Mesenteric fat pad (tissue), 1 donor: ENCODE results near the gene CCDC183. TPM values are rescaled to one million over a fixed set of nuclear protein-coding genes. Genes with fewer than 3 reads are reported as not detected.
"Not testable (repeated sequence)": the region's sequence is repeated elsewhere in the genome, so short reads cannot be mapped to it uniquely, and the experiment has no call there.

Experiments
- DNase-seq: peaks from one replicate; pipeline ENCODE4 v3.0.0-alpha.2; 2020; ENCODE audit warnings: low spot score
- total RNA-seq: library from RNA; stranded (reverse); fragmentation: NEBNext Ultra II Directional; extraction: Animal tissue kit (Norgen Biotek cat#: 25700); gene quantifications from one replicate; pipeline ENCODE4 v1.2.1, GENCODE V29; 2021
- donor health status: DM: yes; HTN: yes; CAD: no.

Gene CCDC183
- total RNA-seq, 1 donor from 2014 or later = 0.71 TPM

DNA sequence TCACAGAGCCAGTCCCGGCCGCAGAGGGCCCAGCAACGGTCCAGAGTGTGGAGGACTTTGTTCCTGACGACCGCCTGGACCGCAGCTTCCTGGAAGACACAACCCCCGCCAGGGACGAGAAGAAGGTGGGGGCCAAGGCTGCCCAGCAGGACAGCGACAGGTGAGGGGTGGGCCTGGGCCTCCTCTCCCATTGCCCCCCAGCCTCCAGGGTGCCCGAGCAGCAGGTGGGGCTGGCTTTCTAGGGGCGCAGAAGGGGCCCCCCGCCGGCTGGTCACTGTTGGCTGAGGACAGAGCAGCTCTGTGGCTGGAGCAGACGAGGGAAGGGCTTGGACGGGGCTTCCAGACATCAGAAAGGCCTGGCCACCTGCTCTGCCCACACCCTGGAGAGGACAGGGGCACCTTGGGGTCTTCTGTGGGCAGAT, 41.7 kb downstream of the CCDC183 start:
- not testable (repeated sequence) for DNase-seq

DNA sequence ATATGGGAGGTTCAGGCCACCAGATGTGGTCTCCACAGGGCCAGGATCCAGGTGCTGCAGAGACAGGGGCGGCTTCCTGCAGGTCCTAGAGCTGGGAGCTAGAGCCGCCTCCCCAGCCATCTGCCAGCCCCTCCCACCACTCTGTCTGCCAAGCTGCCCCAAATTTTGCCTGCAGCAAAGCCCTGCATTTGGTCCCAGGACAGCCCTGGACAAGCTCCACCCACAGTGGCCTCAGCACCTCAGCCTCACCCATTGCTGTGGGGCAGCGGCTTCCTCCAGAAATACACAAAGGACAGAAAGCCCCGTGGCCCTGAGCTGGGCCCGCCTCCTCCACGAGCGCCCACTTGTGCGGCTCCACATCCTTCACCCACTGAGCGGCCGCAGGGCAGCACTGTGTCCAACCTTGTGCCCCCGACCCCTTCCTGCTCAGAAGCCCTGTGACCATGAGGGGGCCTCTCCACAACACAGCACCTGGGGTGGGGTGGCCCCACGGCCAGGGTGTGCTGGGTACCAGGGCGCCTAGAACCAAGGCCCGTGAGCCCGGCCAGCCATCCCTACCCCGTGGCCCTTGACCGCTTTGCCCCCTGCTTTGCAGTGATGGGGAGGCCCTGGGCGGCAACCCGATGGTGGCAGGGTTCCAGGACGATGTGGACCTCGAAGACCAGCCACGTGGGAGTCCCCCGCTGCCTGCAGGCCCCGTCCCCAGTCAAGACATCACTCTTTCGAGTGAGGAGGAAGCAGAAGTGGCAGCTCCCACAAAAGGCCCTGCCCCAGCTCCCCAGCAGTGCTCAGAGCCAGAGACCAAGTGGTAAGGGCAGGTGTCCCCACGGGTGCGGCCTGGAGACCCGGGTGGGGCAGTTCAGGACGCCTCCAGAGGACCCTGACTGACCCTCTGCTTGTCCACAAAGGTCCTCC, 42.4 kb downstream of the CCDC183 start:
- DNase-seq = no peak

DNA sequence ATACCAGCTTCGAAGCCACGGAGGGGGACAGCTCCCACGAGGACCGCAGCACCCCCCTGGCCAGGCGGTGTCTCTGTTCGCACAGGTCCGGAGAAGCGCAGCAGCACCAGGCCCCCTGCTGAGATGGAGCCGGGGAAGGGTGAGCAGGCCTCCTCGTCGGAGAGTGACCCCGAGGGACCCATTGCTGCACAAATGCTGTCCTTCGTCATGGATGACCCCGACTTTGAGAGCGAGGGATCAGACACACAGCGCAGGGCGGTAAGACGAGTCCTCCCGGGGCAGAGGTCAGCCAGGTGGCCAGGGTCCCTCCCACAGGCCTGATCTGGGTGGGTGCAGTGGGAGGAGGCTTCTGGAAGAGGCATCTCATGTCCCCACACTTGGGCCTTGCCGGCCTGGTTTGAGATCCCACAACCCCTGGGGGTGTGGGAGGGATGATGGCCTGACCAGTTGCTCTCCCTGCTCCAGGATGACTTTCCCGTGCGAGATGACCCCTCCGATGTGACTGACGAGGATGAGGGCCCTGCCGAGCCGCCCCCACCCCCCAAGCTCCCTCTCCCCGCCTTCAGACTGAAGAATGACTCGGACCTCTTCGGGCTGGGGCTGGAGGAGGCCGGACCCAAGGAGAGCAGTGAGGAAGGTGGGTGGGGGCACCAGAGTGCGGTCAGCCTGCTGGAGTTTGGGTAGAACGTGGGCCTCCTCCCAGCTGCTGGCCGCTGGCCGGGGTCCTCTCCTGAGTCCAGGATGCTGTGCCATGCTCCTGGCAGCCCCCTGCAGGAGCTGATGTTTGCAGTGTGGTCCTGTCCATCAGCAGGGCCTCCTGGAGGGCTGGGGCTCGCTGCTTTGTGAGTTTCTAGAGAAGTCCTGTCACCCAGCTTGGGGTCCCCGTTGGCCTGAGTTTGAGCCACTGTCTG, 43.3 kb downstream of the CCDC183 start:
- DNase-seq = no peak

DNA sequence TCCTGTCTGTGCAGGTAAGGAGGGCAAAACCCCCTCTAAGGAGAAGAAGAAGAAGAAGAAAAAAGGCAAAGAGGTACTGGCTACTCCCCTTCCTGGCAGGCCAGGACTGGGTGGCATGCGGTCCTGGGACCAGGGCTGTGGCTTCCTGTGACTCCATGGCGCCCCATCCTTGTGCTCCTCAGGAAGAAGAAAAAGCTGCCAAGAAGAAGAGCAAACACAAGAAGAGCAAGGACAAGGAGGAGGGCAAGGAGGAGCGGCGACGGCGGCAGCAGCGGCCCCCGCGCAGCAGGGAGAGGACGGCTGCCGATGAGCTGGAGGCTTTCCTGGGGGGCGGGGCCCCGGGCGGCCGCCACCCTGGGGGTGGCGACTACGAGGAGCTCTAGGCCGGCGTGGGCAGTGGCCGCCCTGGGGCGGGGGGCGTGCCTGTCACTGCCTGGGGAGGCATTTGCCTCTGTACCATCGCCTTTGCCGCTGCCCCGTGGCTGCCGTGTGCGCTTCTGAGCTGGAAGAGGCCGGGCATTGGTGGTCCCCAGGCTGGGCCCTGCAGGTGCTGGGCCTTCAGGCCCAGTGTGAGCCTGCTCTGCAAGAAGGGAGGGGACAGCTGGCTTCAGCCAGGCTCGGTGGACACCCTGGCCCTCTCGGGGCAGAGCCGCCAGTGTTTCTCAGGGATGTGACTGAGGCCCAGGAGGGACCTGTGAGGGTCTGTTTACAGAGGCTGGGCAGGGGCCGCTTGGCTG, 44.2 kb downstream of the CCDC183 start:
- no peak for DNase-seq

DNA sequence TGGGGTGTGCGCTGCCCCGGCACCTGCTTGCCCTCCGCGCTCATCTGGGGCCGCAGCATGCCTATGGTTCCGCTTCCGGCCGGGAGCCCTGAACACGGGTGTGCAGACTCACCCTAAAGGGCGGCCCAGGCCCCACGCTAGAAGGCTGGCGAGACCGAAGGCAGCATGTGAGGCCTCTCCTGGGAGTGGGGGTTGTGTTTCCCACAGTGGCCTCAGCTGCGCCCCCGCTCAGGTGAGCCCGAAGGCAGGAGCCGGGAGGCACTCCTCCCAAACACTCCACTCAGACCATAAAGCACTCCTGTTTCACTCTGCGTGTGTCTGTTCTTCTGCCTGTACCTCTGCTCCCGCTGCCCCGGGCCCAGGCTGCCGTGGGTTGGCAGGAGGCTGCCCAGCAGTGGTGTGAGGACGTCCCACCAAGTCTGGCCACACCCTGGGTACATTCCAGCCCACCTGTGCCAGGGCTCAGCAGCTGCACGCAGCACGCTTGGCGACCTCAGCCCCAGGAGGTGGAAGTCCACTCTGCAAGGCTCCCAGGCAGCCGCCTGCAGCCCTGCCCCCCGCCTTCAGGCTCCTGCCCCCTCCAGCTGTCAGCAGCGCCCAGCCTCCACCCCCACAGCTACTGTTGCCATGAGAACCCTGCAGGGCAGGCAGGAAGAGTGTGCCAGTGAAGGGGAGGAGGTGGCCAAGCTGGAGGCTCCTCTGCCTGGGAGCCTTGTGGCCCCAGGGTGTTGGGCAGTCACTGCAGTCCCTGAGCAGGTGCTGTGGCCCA, 44.9 kb downstream of the CCDC183 start:
- no peak for DNase-seq

DNA sequence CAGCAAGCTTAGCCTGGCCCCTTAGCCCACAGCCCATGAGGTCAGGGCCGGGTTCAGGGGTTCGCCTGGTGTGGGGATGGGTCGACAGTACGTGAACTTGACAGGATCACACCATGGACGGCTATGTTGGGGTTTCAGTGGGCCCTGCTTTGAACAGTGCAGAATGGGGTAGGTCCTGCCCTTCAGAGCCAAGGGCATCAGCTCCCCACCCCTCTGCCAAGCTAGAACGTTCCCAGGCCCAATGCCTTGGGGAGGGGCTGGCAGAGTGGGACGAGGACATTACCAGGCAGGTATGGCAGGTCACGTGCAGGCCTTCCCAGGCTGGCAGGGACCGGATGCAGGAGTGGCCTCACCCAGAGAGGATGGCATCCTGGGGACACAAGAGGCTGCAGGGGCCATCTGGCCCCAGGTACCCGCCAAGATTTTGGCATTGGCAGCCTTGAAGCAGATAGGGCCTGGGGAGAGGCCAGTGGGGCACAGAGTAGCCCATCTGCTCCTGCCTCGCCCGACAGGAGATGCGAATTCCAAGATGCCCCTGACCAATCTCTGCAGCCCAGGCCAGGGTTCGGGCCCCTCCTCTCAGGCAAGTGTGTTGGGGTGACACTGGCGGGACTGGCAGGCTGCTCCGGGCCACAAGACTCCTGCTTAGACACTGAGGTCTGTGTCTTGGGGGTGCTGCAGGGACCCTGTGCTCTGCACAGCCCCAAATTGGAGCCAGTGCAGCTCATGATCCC, 45.7 kb downstream of the CCDC183 start:
- not testable (repeated sequence) for DNase-seq

DNA sequence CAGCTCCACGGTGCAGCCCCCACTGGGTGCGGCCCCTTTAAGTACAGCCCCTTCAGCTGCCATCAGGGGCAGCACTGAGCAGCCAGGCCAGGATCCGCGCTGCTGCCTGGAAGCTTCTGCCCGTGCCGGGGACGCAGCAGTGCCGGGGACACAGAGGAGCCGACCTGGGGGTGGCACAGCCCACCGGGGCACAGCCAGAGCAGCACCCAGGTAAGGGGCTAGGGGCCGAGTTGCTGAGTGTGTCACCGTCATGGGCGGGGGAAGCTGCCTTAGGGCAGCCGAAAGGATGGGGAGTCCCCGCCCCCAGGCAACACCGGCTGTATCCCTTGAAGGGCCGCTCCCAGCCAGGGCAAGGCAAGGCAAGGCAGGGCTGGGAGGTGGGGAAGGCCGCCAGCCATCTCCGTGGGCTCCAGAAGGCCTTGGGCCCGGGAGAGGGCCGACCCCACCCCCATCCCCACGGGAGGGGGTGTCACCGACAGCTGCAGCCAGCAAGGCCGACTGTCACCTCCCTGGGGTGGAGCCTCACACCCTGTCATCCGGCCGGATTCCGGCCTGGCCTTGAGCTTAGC, 46.3 kb downstream of the CCDC183 start, which contains the start of gene AJM1:
AJM1 (plus strand) TSS at position 99 of the 569 bp plus-strand sequence. CDS start 1,937 bp downstream, outside the sequence.
- DNase-seq = not testable (repeated sequence)

DNA sequence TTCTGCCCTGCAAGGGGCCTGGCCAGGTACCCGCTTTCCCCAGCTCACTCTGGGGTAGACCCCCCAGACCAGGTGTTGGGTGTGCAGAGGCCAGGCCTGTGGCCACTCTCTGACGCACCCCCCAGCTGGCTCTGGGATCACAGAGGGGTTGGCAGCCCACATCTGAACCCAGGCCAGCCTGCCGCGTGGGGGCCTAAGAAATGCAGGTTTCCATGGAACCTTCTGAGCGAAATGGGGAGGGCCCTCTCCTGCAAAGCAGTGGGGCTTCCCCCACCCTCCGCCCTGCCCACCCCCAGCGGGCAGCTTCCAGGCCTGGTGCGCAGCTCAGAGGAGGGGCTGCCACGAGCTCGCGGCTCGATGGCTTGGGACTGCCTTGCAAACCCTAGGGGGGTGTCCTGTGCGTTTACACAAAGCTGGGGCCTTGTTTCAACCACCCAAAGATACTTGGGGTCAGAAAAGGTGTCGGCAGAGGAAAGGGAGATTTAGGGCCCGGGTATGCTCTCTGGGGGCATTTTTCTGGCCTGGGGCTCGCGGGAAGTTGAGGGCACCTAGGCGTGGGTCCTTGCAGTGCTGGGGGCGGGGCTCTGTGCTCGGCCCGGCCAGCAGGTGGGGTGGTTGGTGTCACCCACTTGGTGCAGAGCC, 47.1 kb downstream of the CCDC183 start:
- DNase-seq = not testable (repeated sequence)

DNA sequence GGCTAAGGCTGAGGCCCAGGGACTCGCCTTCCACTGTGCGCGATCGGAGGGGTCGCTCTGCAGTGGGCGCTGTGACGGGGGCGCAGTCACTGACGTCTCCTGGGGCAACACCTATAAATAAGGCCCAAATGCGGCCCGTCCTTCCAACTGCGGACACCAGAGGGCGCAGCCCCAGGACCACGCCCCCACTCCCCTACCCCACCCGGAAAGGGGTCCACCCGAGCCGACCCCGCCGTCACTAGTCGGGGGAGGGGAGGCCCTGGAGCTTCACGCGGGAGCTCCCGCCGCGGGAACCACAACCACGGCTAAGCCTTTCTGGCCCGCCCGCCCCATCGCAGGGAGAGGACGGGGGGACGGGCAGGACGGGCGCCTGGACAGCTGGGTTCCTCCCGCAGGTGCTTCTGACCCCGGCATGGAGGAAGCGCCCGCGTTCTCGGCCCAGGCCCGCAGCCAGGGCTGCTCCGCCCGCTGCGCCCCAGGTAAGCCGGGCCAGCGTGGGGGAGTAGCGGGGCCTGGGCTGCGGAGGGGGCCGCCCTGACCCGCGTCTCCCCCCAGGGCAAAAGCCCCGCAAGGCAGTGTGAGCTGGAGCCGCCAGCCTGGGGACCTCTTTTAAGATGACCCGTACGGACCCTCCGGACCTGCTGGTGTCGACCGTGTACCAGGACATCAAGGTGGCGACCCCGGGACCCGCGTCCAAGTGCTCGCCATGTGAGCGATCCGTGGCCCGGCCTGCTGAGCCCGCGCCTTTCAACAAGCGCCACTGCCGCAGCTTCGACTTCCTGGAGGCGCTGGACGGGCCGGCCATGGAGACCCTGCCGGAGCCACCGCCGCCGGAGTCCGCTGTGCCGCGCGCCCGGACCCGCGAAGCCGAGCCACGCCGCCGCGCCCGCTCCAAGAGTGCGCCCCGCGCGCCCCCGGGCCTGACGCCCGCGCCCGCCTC, 47.9 kb downstream of the CCDC183 start:
- not testable (repeated sequence) for DNase-seq

DNA sequence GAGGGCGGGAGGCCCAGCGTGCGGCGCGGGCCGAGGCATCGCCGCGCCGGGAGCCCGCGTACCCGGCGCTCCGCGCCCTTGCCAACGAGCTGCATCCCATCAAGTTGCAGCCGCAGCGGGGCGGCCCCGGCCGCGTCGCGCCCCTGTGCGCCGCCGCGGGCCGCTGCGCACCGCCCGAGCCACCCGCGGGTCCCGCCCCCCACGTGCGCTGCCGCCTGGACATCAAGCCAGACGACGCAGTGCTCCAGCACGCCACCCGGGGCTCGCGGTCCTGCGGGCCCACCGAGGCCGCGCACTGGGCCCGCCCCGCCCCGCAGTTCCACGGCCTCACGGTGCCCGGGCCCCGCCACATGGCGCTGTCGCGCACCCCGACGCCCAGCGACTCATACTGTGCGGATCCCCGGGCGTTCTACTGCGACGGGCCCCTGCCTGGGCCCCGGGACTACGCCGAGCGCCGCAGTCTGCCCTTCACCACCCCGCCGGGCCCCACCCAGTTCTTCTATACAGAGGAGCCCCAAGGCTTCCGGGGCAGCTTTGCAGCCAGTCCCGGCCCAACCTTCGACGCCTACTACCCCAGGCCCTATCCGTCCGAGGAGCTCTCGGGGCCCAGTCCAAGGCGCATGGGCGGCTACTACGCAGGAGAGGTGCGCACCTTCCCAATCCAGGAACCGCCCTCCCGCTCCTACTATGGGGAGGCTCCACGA, 48.8 kb downstream of the CCDC183 start:
- no peak for DNase-seq

DNA sequence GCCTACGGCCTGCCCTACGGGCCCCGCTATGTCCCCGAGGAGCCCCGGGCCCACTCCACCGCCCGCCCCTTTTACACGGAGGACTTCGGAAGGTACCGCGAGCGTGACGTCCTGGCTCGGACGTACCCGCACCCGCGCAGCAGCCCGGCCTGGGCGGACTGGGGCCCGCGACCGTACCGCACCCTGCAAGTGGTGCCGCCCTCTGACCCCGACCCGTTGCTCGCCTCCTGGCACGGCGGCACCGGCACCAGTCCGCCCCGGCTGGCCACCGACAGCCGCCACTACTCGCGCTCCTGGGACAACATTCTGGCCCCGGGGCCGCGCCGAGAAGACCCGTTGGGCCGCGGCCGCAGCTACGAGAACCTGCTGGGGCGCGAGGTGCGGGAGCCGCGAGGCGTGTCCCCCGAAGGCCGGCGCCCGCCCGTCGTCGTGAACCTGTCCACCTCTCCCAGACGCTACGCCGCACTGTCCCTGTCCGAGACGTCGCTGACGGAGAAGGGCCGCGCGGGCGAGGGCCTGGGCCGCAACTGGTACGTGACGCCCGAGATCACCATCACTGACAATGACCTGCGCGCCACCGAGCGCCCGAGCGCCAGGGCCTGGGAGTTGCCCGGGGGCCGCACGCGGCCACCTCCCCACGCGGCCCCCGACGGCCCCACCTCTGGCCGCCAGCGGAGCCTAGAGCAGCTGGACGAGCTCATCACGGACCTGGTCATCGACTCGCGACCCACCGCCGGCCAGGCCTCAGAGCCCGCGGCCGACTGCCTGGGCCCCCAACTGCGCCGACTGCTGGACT, 49.5 kb downstream of the CCDC183 start:
- no peak for DNase-seq

DNA sequence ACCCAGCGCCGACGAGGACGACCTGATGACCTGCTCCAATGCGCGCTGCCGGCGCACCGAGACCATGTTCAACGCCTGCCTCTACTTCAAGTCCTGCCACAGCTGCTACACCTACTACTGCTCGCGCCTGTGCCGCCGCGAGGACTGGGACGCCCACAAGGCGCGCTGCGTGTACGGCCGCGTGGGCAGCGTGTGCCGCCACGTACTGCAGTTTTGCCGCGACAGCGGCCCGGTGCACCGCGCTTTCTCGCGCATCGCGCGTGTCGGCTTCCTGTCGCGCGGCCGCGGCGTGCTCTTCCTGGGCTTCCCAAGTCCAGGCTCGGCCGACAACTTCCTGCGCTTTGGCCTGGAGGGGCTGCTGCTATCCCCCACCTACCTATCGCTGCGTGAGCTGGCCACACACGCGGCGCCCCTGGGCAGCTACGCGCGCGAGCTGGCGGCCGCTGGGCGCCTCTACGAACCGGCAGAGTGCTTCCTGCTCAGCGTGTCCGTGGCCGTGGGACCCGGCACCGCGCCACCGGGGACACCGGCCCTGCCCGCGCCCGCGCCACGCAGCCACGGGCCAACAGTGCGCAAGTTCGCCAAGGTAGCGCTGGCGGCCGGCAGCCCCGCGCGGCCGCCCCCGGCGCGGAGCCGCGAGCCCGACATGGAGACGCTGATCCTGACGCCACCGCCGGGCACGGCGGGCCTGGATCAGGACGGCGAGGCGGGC, 50.4 kb downstream of the CCDC183 start:
- DNase-seq = no peak

DNA sequence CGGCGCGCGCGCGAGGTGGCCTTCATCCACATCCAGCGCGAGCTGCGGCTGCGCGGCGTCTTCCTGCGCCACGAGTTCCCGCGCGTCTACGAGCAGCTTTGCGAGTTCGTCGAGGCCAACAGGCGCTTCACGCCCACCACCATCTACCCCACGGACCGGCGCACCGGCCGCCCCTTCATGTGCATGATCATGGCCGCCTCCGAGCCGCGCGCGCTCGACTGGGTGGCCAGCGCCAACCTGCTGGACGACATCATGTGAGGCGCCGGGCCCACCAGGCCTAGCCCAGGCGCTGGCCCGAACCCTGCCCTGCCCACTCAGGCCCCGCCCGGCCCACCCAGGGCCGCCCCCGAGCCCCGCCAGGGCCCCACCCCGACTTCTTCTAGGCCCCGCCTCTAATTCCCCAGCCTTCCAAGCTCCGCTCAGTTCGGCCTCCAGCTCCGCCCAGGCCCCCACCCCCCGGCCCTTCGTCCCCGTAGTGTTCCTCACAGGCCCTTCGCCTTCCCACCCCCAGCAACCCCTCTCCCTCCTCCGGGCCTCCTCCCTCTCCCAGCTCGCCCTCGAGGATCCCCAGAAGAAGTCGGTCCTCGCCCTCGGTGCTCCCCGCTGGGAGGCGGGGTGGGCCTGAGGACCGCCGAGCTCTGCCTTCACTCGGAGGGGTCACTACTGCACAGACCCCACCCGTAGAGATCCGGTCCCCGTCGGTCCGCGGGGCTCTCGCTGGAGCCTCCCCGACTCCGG, 51.1 kb downstream of the CCDC183 start:
- no peak for DNase-seq

DNA sequence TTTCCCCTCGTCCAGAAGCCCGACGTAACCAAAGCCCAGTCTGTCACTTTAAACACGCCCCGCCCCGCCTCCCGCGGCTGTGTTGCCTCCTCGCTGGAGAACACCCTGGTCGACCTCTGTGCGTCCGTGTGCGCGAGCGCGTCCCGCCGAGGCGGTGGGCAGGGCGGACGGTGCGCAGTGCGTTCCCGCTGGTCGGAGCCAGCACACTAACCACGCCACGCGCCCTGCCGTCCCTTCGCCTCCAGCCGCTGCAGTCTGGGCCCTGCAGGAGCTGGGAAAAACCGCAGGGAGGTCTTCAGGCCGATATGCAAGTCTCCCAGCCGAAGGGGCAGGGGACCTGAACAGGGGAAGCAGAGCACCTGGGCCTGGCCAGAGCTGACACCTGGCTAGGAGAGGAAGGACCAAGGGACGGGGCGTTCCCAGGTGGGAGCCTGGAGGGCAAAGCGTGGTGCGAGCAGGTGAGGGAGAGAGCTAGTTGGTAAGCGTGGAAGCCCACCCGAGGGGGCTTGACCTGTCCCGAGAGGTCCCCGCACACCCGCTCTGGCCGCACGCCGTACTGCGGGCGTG, 51.8 kb downstream of the CCDC183 start:
- no peak for DNase-seq
